Fibroblast of the aortic adventitia (primary cell): ENCODE results near the gene DDC. TPM values are rescaled to one million over a fixed set of nuclear protein-coding genes. Genes with fewer than 3 reads are reported as not detected.
A peak's percentile ranks its signal among the peaks of the same experiment; 100 is the strongest.

Experiments
- DNase-seq: peaks from one replicate; pipeline ENCODE4 v3.0.0-alpha.2; 2010; ENCODE audit warnings: low read depth
- H3K4me3 ChIP-seq: 2 replicates; pipeline ENCODE4 v1.5.1; 2011; ENCODE audit warnings: low read depth, mild to moderate bottlenecking, control low read depth, low read length, moderate library complexity
- CTCF ChIP-seq: IDR thresholded peaks from 2 replicates; pipeline ENCODE4 v1.5.1; 2011; ENCODE audit warnings: mild to moderate bottlenecking, low read length, control low read depth, inconsistent platforms; ENCODE audit not compliant: insufficient read depth
- total RNA-seq: library from RNA; depleted of rRNA; stranded (reverse); fragments of >200 nt; gene quantifications from 2 replicates; pipeline ENCODE4 v1.2.3, GENCODE V29; 2012; ENCODE audit warnings: low replicate concordance

The DDC gene
- total RNA-seq, 1 donor, result not detected

- no peak for DNase-seq
- TF ChIP-seq CTCF, result no peak
- H3K4me3 ChIP-seq, result no peak overlapping the region
Observed at GRCh38 chr7:50456371-50457123, 108.7 kb downstream of the DDC start.

GRCh38 chr7:50455658-50456057, 109.5 kb downstream of the DDC start:
- TF ChIP-seq CTCF, result no peak
- no peak overlapping the region for H3K4me3 ChIP-seq
- DNase-seq, result no peak

GRCh38 chr7:50454968-50455367, 110.2 kb downstream of the DDC start:
- TF ChIP-seq CTCF, result no peak
- no peak for DNase-seq
- no peak overlapping the region for H3K4me3 ChIP-seq

- no peak for TF ChIP-seq CTCF
- DNase-seq, result no peak
- H3K4me3 ChIP-seq, result peak overlapping the region; percentile 90
Observed at GRCh38 chr7:50450590-50451032, 114.6 kb downstream of the DDC start.

- peak within 1 kb of the TSS; percentile 90 for H3K4me3 ChIP-seq
- peak; percentile 67 for DNase-seq
- no peak for TF ChIP-seq CTCF
Observed at GRCh38 chr7:50449881-50450589, 115.2 kb downstream of the DDC start, which contains the start of gene FIGNL1. TSS of gene FIGNL1 (minus strand) at chr7:50450350. CDS start at chr7:50447287, 3,063 bp downstream.

- no peak for TF ChIP-seq CTCF
- peak overlapping the region; percentile 90 for H3K4me3 ChIP-seq
- DNase-seq, result no peak
Observed at GRCh38 chr7:50449501-50449880, 115.7 kb downstream of the DDC start.
